CD1c-positive myeloid dendritic cell (primary cell): Measurements from ENCODE around the gene TMCO6.
A peak's percentile ranks its signal among the peaks of the same experiment; 100 is the strongest.
"Not testable (repeated sequence)": the region's sequence is repeated elsewhere in the genome, so short reads cannot be mapped to it uniquely, and the experiment has no call there.

Source experiments
- DNase-seq: peaks from one replicate; pipeline ENCODE4 v3.0.0-alpha.2; 2016; ENCODE audit errors: extremely low spot score

The TMCO6 gene

GRCh38 chr5:140639148-140639981, at the start of gene TMCO6:
TMCO6 (plus strand) TSS chr5:140639451; CDS start chr5:140639528, 77 bp downstream.
- peak; percentile 99 for DNase-seq

- no peak for DNase-seq
These were observed 48.4 kb upstream of the TMCO6 start for GRCh38 chr5:140590861-140591260.

- DNase-seq = peak; percentile 41
These were observed 47.4 kb upstream of the TMCO6 start for GRCh38 chr5:140591747-140592372.

GRCh38 chr5:140593070-140593469, 46.2 kb upstream of the TMCO6 start:
- DNase-seq = not testable (repeated sequence)

GRCh38 chr5:140594169-140594568, 45.1 kb upstream of the TMCO6 start:
- DNase-seq = no peak

GRCh38 chr5:140595538-140596300, 43.5 kb upstream of the TMCO6 start:
- DNase-seq = peak; percentile 93

- DNase-seq = peak; percentile 23
These were observed 42.9 kb upstream of the TMCO6 start for GRCh38 chr5:140596321-140596741.

- DNase-seq = no peak
These were observed 40.4 kb upstream of the TMCO6 start for GRCh38 chr5:140598836-140599235.

GRCh38 chr5:140600096-140600495, 39.2 kb upstream of the TMCO6 start:
- DNase-seq = no peak

- DNase-seq = peak; percentile 86
These were observed 37.1 kb upstream of the TMCO6 start for GRCh38 chr5:140602147-140602546.

GRCh38 chr5:140603446-140603698, 35.9 kb upstream of the TMCO6 start:
- DNase-seq = not testable (repeated sequence)

- peak; percentile 67 for DNase-seq
These were observed 35.5 kb upstream of the TMCO6 start for GRCh38 chr5:140603734-140604133.

GRCh38 chr5:140605879-140606278, 33.4 kb upstream of the TMCO6 start:
- no peak for DNase-seq

GRCh38 chr5:140607031-140607430, 32.2 kb upstream of the TMCO6 start:
- peak; percentile 35 for DNase-seq

- DNase-seq = peak; percentile 12
These were observed 30.5 kb upstream of the TMCO6 start for GRCh38 chr5:140608722-140609121.

- peak; percentile 58 for DNase-seq
These were observed 30.1 kb upstream of the TMCO6 start for GRCh38 chr5:140609126-140609525.

GRCh38 chr5:140611020-140611521, 28.2 kb upstream of the TMCO6 start:
- peak; percentile 43 for DNase-seq

GRCh38 chr5:140622301-140622700, 16.9 kb upstream of the TMCO6 start:
- DNase-seq = no peak

- DNase-seq = not testable (repeated sequence)
These were observed 16.2 kb upstream of the TMCO6 start for GRCh38 chr5:140623061-140623460.

- not testable (repeated sequence) for DNase-seq
These were observed 14.4 kb upstream of the TMCO6 start for GRCh38 chr5:140624886-140625285.

GRCh38 chr5:140627972-140628371, 11.3 kb upstream of the TMCO6 start:
- no peak for DNase-seq

- DNase-seq = no peak
These were observed 10.5 kb upstream of the TMCO6 start for GRCh38 chr5:140628711-140629110.
